A549 (cell line): Measurements from ENCODE around the gene NEDD4L. TPM values are rescaled to one million over a fixed set of nuclear protein-coding genes. Genes with fewer than 3 reads are reported as not detected.

Experiments
- ATAC-seq, 2 experiments: fragments of 200-7000 bp in 1 of 2; fragments of >200 bp in 1 of 2; cut with Nextera tagmentation in 1 of 2; cut with Tn5 transposase in 1 of 2; 3 replicates each; pipeline versions ENCODE4 v1.8.0 to v1.9.1; 2018 to 2020; ENCODE audit warnings: mild to moderate bottlenecking in 1 of 2, moderate library complexity in 1 of 2
- CTCF ChIA-PET: fragments of 300-600 bp; sonication (Branson Sonifier 250); formaldehyde crosslinking; extraction: SDS; loops from one replicate; lab custom pipeline; 2021; ENCODE audit warnings: antibody characterized with exemption, inconsistent platforms; lab: Yijun Ruan, JAX
- POLR2A ChIA-PET: fragments of 350-600 bp; formaldehyde crosslinking; extraction: SDS; loops from one replicate; lab custom pipeline; 2021; ENCODE audit warnings: antibody characterized with exemption, inconsistent platforms; lab: Yijun Ruan, JAX
- DNase-seq, 2 experiments: peaks; one replicate each; pipeline versions ENCODE4 v3.0.0 to v3.0.0-alpha.2; 2011 to 2016; ENCODE audit warnings: low read depth in 1 of 2, low spot score in 1 of 2
- FAIRE-seq: peaks from 2 replicates; lab custom pipeline; 2011; peaks lifted over from hg19 to GRCh38; lab: Jason Lieb, UNC
- H3K27ac ChIP-seq, 2 experiments: fragments of >200 bp; sonication (Bioruptor Twin); formaldehyde crosslinking; 3 replicates each; pipeline ENCODE4 v1.5.1; 2016 to 2017
- H3K4me1 ChIP-seq: fragments of >200 bp; sonication (Bioruptor Twin); formaldehyde crosslinking; 3 replicates; pipeline ENCODE4 v1.6.1; 2016
- H3K4me2 ChIP-seq: fragments of >200 bp; sonication (Bioruptor Twin); formaldehyde crosslinking; 3 replicates; pipeline ENCODE4 v1.6.1; 2016
- H3K4me3 ChIP-seq: fragments of >200 bp; sonication (Bioruptor Twin); formaldehyde crosslinking; 3 replicates; pipeline ENCODE4 v1.5.1; 2016
- H3K9me3 ChIP-seq: fragments of >200 bp; sonication (Bioruptor Twin); formaldehyde crosslinking; 3 replicates; pipeline ENCODE4 v1.6.1; 2016
- ATOH8 ChIP-seq: fragments of 250-450 bp; sonication (Bioruptor Pico); IDR thresholded peaks from 2 replicates; pipeline ENCODE4 v1.5.0; 2020; ENCODE audit warnings: low read depth, mild to moderate bottlenecking, moderate library complexity
- BCL3 ChIP-seq: fragments of >200 bp; sonication (Bioruptor Twin); formaldehyde crosslinking; IDR thresholded peaks from 3 replicates; pipeline ENCODE4 v1.6.1; 2016
- BHLHE40 ChIP-seq: IDR thresholded peaks from 2 replicates; pipeline ENCODE4 v1.6.1; 2012; ENCODE audit warnings: low read depth, low read length, inconsistent platforms
- CBX8 ChIP-seq: fragments of 200-600 bp; sonication (generic); IDR thresholded peaks from 2 replicates; pipeline ENCODE4 v1.6.1; 2016
- CEBPB ChIP-seq, 2 experiments: fragments of >200 bp in 1 of 2; sonication (Bioruptor Twin) in 1 of 2; formaldehyde crosslinking in 1 of 2; IDR thresholded peaks; 2 replicates each; pipeline ENCODE4 v1.6.1; 2012 to 2016
- CTCF ChIP-seq: fragments of >200 bp; sonication (Bioruptor Twin); formaldehyde crosslinking; IDR thresholded peaks from 3 replicates; pipeline ENCODE4 v1.5.1; 2016
- EHMT2 ChIP-seq: fragments of 200-600 bp; sonication (generic); IDR thresholded peaks from 2 replicates; pipeline ENCODE4 v1.6.1; 2016; ENCODE audit warnings: antibody characterized with exemption, low read depth, mild to moderate bottlenecking, moderate library complexity
- EP300 ChIP-seq, 2 experiments: fragments of >200 bp; sonication (Bioruptor Twin); formaldehyde crosslinking; IDR thresholded peaks; 2 replicates in 1 of 2; 3 replicates in 1 of 2; pipeline ENCODE4 v1.6.1; 2016 to 2017
- ESRRA ChIP-seq: fragments of 150-350 bp; IDR thresholded peaks from 2 replicates; pipeline ENCODE4 v1.6.1; 2014; ENCODE audit warnings: mild to moderate bottlenecking, low read length, borderline replicate concordance
- FOSL2 ChIP-seq, 2 experiments: fragments of 450-650 bp in 1 of 2; fragments of >200 bp in 1 of 2; sonication (Bioruptor Twin) in 1 of 2; formaldehyde crosslinking; IDR thresholded peaks; 2 replicates each; pipeline versions ENCODE4 v1.5.0 to v1.6.1; 2016 to 2020; ENCODE audit warnings: mild to moderate bottlenecking in 1 of 2, moderate library complexity in 1 of 2
- GATA3 ChIP-seq: IDR thresholded peaks from 2 replicates; pipeline ENCODE4 v1.6.1; 2012; ENCODE audit warnings: borderline replicate concordance
- HEYL ChIP-seq: fragments of 250-450 bp; sonication (Bioruptor Pico); IDR thresholded peaks from 2 replicates; pipeline ENCODE4 v1.8.0; 2021; ENCODE audit warnings: mild to moderate bottlenecking, moderate library complexity
- HMGXB4 ChIP-seq: fragments of 250-450 bp; sonication (Bioruptor Pico); IDR thresholded peaks from 2 replicates; pipeline ENCODE4 v1.5.0; 2021; ENCODE audit warnings: mild to moderate bottlenecking, moderate library complexity, borderline replicate concordance
- HOXB13 ChIP-seq: fragments of 250-450 bp; sonication (Bioruptor Pico); IDR thresholded peaks from 2 replicates; pipeline ENCODE4 v1.5.0; 2020; ENCODE audit warnings: low read depth, mild to moderate bottlenecking, moderate library complexity
- HOXB5 ChIP-seq: fragments of 250-450 bp; sonication (Bioruptor Pico); IDR thresholded peaks from 2 replicates; pipeline ENCODE4 v1.5.0; 2020; ENCODE audit warnings: mild to moderate bottlenecking, moderate library complexity
- JUN ChIP-seq, 2 experiments: fragments of >200 bp; sonication (Bioruptor Twin); formaldehyde crosslinking; IDR thresholded peaks; 2 replicates in 1 of 2; 3 replicates in 1 of 2; pipeline ENCODE4 v1.6.1; 2016 to 2017
- MAX ChIP-seq: IDR thresholded peaks from 2 replicates; pipeline ENCODE4 v1.6.1; 2012
- MAZ ChIP-seq: fragments of 150-350 bp; IDR thresholded peaks from 2 replicates; pipeline ENCODE4 v1.6.1; 2014; ENCODE audit warnings: antibody characterized with exemption, low read depth, low read length, borderline replicate concordance
- MYC ChIP-seq: IDR thresholded peaks from 2 replicates; pipeline ENCODE4 v1.6.1; 2012; ENCODE audit warnings: mild to moderate bottlenecking, inconsistent platforms, low read length, improper control_type of control experiment, borderline replicate concordance
- RARB ChIP-seq: fragments of 250-450 bp; sonication (Bioruptor Pico); IDR thresholded peaks from 2 replicates; pipeline ENCODE4 v1.8.0; 2021; ENCODE audit warnings: mild to moderate bottlenecking, moderate library complexity
- REST ChIP-seq: fragments of 200-600 bp; sonication (generic); IDR thresholded peaks from 2 replicates; pipeline ENCODE4 v1.6.1; 2016; ENCODE audit warnings: antibody characterized with exemption, mild to moderate bottlenecking, moderate library complexity
- RNF2 ChIP-seq: fragments of 200-600 bp; sonication (generic); IDR thresholded peaks from 2 replicates; pipeline ENCODE4 v1.6.1; 2016; ENCODE audit warnings: low read depth, mild to moderate bottlenecking, antibody characterized with exemption, moderate library complexity, borderline replicate concordance
- SREBF2 ChIP-seq: fragments of 450-650 bp; IDR thresholded peaks from 2 replicates; pipeline ENCODE4 v1.6.1; 2014; ENCODE audit warnings: mild to moderate bottlenecking, moderate library complexity
- TFCP2L1 ChIP-seq: fragments of 250-450 bp; sonication (Bioruptor Pico); IDR thresholded peaks from 2 replicates; pipeline ENCODE4 v1.5.0; 2021; ENCODE audit warnings: mild to moderate bottlenecking
- USF2 ChIP-seq: fragments of 450-650 bp; IDR thresholded peaks from 2 replicates; pipeline ENCODE4 v1.6.1; 2014; ENCODE audit warnings: antibody characterized with exemption
- ZFP36 ChIP-seq: fragments of 450-650 bp; IDR thresholded peaks from 2 replicates; pipeline ENCODE4 v1.6.1; 2014; ENCODE audit warnings: borderline replicate concordance; ENCODE audit not compliant: partially characterized antibody
- ZSCAN20 ChIP-seq: fragments of 250-450 bp; sonication (Bioruptor Pico); IDR thresholded peaks from 2 replicates; pipeline ENCODE4 v1.8.0; 2022; ENCODE audit warnings: mild to moderate bottlenecking, moderate library complexity
- whole genome bisulfite sequencing: methylation state at CpG from one replicate; pipeline ENCODE4 v1.1.6; 2017; ENCODE audit errors: missing lambda C conversion rate; 5-methylcytosine and 5-hydroxymethylcytosine counted together
- polyA plus RNA-seq, 4 experiments: library from polyadenylated mRNA; depleted of rRNA in 3 of 4; stranded (reverse); fragments of >200 nt; fragmentation: RNase III in 1 of 4; extraction: RNeasy Plus Mini Kit Qiagen cat#74134 plus additional on column Dnase treatment in 1 of 4; gene quantifications; 2 replicates in 3 of 4; 3 replicates in 1 of 4; pipeline ENCODE4 v1.2.3, GENCODE V29; 2011 to 2017

Gene NEDD4L
- polyA plus RNA-seq, 2 of the 4 experiments (the other 2 are of a cell fraction) = 18.0 to 36.5 TPM

GRCh38 chr18:58223717-58224424 lies 179.8 kb downstream of the NEDD4L start:
- POLR2A ChIA-PET = interaction anchor here (0.5 to 0.9 kb wide), 3 partner anchors 9 to 90 kb away, joined by 3 read pairs; no protein-coding TSS in a partner anchor
- WGBS = under 1% methylated on average over 13 of the region's 15 CpGs
- peak overlapping the region; percentile 75 to 80 for H3K27ac ChIP-seq
- CTCF ChIA-PET = interaction anchor here (1.2 kb wide), 1 partner anchor 180 kb away, joined by 3 read pairs; the partner anchor contains the start of gene NEDD4L
- FAIRE-seq = no peak
- H3K9me3 ChIP-seq = no peaks in the 10 kb centered on the region
- ATAC-seq = peak; percentile 86 to 91
- peak overlapping the region; percentile 89 for H3K4me2 ChIP-seq
- DNase-seq = peak; percentile 65 to 86
- peak overlapping the region; percentile 45 for H3K4me3 ChIP-seq
- H3K4me1 ChIP-seq = peaks cover 52% of the 10 kb centered on the region
- TF ChIP-seq JUN (IDR thresholded peaks at IDR 0.05) (peak in 1 of 2 experiments; percentile 39; a peak in 2 of 5 replicates), CTCF (no peak), EP300 (IDR thresholded peaks at IDR 0.05) (peak; percentile 21 to 43; a peak in 2 of 5 replicates), BHLHE40 (peak; percentile 65; the same call in 1 of the 2 replicates), GATA3 (peak; percentile 57; the same call in 1 of the 2 replicates), MAZ (no peak), CBX8 (no peak), ESRRA (peak; percentile 67; the same call in 1 of the 2 replicates), ZFP36 (no peak), USF2 (0 out of 2 replicates have a peak, but pooled peaks have one; percentile 31), ZSCAN20 (CRISPR knock-in tag) (no peak), RNF2 (no peak), HOXB5 (CRISPR knock-in tag) (0 out of 2 replicates have a peak, but pooled peaks have one; percentile 28), HOXB13 (no peak), CEBPB (IDR thresholded peaks at IDR 0.05) (peak; percentile 25 to 44; a peak in 1 of 4 replicates), TFCP2L1 (CRISPR knock-in tag) (no peak), SREBF2 (no peak), MAX (peak; percentile 81), HMGXB4 (CRISPR knock-in tag) (no peak), BCL3 (0 out of 3 replicates have a peak, but pooled peaks have one; percentile 49), EHMT2 (no peak), FOSL2 (IDR thresholded peaks at IDR 0.05) (peak; percentile 71; the same call in 1 of the 2 replicates), FOSL2 (CRISPR knock-in tag; IDR thresholded peaks at IDR 0.05) (peak; percentile 88), REST (no peak), MYC (no peak; the same call in 1 of the 2 replicates), RARB (CRISPR knock-in tag) (no peak), ATOH8 (CRISPR knock-in tag) (no peak), HEYL (no peak)
